BJ (cell line): Measurements from ENCODE around the gene ARHGEF10L. TPM values are rescaled to one million over a fixed set of nuclear protein-coding genes. Genes with fewer than 3 reads are reported as not detected.

ENCODE experiments used
- CTCF ChIA-PET: fragments of 350-600 bp; formaldehyde crosslinking; extraction: SDS; loops from one replicate; lab custom pipeline; 2021; ENCODE audit warnings: antibody characterized with exemption, inconsistent platforms; lab: Yijun Ruan, JAX
- POLR2A ChIA-PET: fragments of 300-600 bp; sonication (Branson Sonifier 250); formaldehyde crosslinking; extraction: SDS; loops from one replicate; lab custom pipeline; 2021; ENCODE audit warnings: antibody characterized with exemption; lab: Charles Lee
- DNase-seq: peaks from one replicate; pipeline ENCODE4 v3.0.0-alpha.2; 2011; ENCODE audit warnings: low read depth
- H3K27me3 ChIP-seq: 2 replicates; pipeline ENCODE4 v1.6.0; 2011; ENCODE audit warnings: low read length; ENCODE audit not compliant: control insufficient read depth, insufficient read depth
- H3K36me3 ChIP-seq: 2 replicates; pipeline ENCODE4 v1.5.1; 2011; ENCODE audit warnings: low read length; ENCODE audit not compliant: control insufficient read depth, insufficient read depth
- H3K4me3 ChIP-seq: 2 replicates; pipeline ENCODE4 v1.5.1; 2011; ENCODE audit warnings: low read depth, mild to moderate bottlenecking, control low read depth, low read length
- polyA plus RNA-seq: library from polyadenylated mRNA; depleted of rRNA; stranded (reverse); fragments of >200 nt; gene quantifications from 2 replicates; pipeline ENCODE4 v1.2.3, GENCODE V29; 2011
- TF ChIP-seq, protein P1 (sequence below): IDR thresholded peaks from 2 replicates; pipeline ENCODE4 v1.5.1; 2011; ENCODE audit warnings: low read depth, mild to moderate bottlenecking, control low read depth, inconsistent platforms, low read length, moderate library complexity; ENCODE audit not compliant: insufficient read depth

Gene ARHGEF10L
- polyA plus RNA-seq, 1 experiment: 12.5 TPM

- H3K36me3 ChIP-seq: no peaks in the 10 kb centered on the region
- TF ChIP-seq, protein P1, sequence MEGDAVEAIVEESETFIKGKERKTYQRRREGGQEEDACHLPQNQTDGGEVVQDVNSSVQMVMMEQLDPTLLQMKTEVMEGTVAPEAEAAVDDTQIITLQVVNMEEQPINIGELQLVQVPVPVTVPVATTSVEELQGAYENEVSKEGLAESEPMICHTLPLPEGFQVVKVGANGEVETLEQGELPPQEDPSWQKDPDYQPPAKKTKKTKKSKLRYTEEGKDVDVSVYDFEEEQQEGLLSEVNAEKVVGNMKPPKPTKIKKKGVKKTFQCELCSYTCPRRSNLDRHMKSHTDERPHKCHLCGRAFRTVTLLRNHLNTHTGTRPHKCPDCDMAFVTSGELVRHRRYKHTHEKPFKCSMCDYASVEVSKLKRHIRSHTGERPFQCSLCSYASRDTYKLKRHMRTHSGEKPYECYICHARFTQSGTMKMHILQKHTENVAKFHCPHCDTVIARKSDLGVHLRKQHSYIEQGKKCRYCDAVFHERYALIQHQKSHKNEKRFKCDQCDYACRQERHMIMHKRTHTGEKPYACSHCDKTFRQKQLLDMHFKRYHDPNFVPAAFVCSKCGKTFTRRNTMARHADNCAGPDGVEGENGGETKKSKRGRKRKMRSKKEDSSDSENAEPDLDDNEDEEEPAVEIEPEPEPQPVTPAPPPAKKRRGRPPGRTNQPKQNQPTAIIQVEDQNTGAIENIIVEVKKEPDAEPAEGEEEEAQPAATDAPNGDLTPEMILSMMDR: no peak
- ChIA-PET POLR2A (no interaction called here), CTCF (interaction anchor here (23.9 kb wide), 1 partner anchor 89 kb away, joined by 531 read pairs; no protein-coding TSS in a partner anchor)
- H3K27me3 ChIP-seq: peaks cover 5% of the 10 kb centered on the region; the same call in 1 of the 2 replicates
- H3K4me3 ChIP-seq: no peak overlapping the region
- DNase-seq: no peak
Observed at GRCh38 chr1:17515902-17516301, 23.6 kb upstream of the ARHGEF10L start.

DNA sequence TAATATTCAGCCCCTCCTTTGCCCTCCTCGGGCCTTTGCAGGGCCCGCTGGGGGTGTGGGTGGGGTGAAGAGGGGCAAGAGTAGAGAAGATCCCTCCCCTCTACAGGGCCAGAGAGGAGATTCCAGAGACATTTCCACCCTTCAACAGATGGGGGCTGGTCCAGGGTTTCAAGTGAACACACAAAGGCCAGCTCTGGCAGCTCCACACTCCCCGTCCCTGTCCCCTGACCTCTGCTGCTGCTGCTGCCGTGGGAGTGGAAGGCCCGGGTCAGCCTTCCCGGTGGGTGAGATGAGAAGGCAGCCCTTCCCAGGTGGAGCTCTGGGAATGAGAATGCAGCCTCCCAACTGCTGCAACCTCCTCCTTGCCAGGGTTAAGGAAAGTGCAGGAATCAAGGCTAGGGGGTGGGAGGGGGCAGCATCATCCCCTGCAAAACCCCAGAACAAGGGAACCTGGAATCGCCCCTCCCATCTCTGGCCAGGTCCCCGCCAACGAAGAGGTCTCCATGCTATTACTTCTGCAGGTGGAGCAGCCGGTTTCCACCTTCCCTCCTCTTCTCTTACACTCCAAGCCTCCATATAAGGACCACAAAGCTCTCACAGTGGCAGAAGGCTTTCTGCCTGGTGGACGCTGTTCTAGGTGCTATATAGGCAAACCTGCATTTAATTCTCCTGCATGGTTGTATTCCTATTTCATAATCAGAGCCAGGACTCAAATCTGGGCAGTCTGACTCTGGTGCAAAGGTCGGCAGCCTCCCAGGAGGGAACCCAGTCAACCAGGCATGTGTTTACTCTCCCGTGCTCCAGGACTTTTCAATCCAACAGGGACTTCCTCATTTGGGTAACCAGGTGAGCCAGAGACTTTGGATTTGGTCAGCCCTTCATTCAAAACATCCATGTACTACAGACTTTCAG is 22.9 kb upstream of the ARHGEF10L start:
- no peak for DNase-seq
- no peak overlapping the region for H3K4me3 ChIP-seq
- ChIA-PET POLR2A (no interaction called here), CTCF (interaction anchor here (0.7 to 23.9 kb wide), 5 partner anchors 9 to 90 kb away, joined by 3 to 531 read pairs (median 4); no protein-coding TSS in a partner anchor)
- H3K27me3 ChIP-seq: peaks cover 5% of the 10 kb centered on the region; the same call in 1 of the 2 replicates
- no peaks in the 10 kb centered on the region for H3K36me3 ChIP-seq
- TF ChIP-seq, protein P1: no peak

DNA sequence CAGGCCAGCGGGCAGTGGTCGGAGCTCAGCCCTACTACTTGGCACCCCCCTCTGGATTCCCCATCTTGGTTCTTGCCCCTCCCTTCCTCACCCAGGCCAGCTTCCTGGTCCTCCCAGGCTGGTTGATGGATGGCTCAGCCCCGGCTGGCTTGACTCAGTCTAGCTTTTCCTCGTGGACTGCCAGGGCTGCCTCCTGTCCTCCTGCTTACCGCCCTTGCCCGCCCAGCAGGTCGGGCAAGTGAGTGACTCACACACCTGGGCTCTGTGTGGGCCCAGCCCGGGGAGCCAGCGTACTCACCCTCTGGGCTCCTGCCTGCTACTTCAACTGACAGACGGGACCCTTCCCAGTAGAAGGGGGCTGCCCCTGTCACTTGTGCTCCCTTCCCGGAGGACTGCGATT is 19.5 kb upstream of the ARHGEF10L start:
- CTCF ChIA-PET: interaction anchor here (1.0 to 4.9 kb wide), 3 partner anchors 18 to 87 kb away, joined by 4 to 22 read pairs (median 6); no protein-coding TSS in a partner anchor

GRCh38 chr1:17520473-17521319 is 18.8 kb upstream of the ARHGEF10L start:
- Histone ChIP-seq H3K27me3 (peaks cover 3% of the 10 kb centered on the region; the same call in 1 of the 2 replicates), H3K36me3 (no peaks in the 10 kb centered on the region), H3K4me3 (no peak overlapping the region)
- POLR2A ChIA-PET: no interaction called here
- TF ChIP-seq, protein P1: no peak
- DNase-seq: no peak
- CTCF ChIA-PET: interaction anchor here (1.0 to 4.9 kb wide), 5 partner anchors 16 to 86 kb away, joined by 3 to 22 read pairs (median 4); no protein-coding TSS in a partner anchor

More for the DNA sequence above, 19.5 kb upstream of the ARHGEF10L start:
- TF ChIP-seq, protein P1: no peak
- H3K27me3 ChIP-seq: peaks cover 3% of the 10 kb centered on the region; the same call in 1 of the 2 replicates
- H3K4me3 ChIP-seq: no peak overlapping the region
- no peak for DNase-seq
- no peaks in the 10 kb centered on the region for H3K36me3 ChIP-seq
- POLR2A ChIA-PET: no interaction called here
